T-helper 2 cell (primary cell): ENCODE results near the gene HERC3.

Experiments used
- DNase-seq, 5 experiments: peaks; one replicate each; pipeline versions ENCODE4 v3.0.0 to v3.0.0-alpha.2; 2012 to 2022

Gene HERC3

DNA sequence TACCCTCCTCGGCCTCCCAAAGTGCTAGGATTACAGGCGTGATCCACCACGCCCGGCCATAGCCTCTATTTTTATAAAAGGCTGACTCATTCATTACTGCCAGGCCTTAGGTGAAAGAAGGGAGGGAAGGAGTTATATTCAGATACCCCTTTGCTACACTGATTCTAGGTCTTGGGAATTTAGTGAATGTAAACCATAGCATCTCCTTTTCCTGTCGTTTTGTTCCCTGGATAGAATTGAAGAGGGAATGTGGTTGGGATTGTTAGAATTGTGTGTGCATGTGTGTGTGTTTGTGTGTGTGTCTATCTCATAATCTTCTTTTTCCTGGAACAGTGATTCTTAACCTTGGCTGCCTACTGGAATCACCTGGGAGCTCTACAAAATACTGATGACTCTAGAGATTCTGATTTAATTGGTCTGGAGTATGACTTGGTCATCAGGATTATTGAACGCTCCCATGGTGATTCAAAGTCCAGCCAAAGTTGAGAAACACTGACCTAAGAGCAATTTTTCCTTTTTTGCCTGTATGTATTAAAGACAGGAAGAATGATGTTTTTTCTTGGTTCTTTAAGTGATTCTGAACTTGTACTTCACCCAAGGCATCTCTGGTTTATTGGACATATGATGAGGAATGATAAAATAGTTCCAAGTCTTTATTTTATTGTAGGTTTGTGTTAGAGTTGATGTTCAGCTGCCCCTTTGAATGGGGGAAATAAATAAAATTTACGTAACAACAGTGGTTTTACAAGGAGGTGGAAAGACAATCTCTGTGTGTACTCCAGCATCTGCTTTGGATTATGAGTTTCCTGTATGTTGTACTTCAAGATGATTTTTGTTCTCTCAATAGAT lies 68.4 kb downstream of the HERC3 start:
- DNase-seq = no peak

GRCh38 chr4:88661739-88662138 lies 69.5 kb downstream of the HERC3 start:
- DNase-seq = no peak

DNA sequence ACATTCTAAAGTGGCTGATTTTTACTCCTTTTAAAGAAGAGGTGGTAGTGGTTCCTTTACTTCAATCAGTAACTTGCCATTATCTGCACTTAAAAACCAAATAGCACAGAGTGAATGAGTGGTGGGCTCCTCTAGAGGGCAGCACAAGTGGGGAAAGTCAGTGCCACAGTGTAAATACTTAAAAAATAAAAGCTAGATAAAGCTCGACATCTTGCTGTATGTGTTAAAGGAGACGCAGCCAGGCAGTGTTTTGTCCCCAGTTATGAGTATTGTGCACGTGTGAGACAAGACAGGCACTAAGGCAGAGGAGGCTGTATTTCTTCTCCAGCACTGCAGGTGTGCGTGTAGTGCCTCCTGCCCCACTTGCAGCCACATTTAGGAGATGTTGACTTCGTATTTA lies 80.7 kb downstream of the HERC3 start:
- DNase-seq = peak in 1 of 5 experiments; percentile 42

DNA sequence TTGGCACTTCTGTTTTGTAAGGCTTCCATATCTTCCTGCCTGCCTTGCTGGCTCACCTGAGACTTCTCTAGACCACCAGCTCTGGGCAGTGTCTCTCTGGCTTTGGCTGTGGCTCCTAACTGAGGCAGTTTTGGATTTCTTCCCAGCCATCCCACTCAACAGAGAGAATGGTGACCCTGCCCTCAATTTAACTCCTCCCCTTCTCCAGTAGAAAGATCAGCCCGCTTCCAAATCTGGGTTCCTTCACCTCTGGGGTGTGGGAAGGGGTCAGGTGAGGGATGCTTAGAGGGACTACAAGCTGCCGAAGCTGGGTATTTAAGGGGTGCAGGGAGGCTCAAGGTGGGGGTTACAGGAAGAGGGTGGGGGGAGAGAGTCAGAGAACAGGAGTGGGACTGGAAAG lies 81.6 kb downstream of the HERC3 start:
- no peak for DNase-seq

DNA sequence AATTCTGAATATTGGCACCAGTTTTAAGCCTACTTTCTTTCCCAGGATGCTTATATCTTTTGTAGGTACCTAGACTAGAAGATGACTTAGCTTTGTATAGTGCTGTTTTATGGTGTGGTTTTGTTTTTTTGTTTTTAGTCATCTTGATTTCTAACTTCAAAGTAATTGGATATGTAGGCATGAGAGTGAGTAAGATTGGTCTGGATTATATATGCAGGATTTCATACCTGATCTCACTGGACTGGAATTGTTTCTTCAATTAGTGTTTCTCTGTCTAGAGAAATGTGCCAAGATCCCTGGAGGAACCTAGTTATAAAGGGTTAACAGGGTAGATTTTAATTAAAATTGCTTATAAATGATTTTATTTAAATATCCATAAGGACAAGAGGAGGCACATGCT lies 82.3 kb downstream of the HERC3 start:
- DNase-seq = peak in 1 of 5 experiments; percentile 11

- no peak for DNase-seq
Measured at GRCh38 chr4:88674979-88675378, 82.7 kb downstream of the HERC3 start.

DNA sequence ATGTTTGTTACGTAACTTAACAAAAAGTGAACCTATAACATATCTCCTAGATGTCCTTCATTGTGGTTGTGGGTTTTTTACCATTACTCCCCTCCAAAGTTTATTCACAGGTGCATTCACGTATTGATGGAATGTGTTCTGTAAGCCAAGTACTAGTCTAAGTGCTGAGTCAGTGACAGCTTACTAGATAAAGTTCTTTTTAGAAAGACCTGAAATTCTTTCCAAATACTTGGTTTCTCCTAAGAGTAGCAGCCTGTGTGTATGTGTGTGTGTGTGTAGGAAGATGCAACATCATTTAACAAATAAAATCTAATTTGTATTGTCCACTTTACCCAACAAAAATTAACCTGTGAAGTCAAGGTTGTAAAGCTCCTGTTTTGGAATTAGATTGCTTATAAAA lies 83.3 kb downstream of the HERC3 start:
- DNase-seq = no peak

- DNase-seq = peak in 1 of 5 experiments; percentile 3
Measured at GRCh38 chr4:88681209-88681608, 88.9 kb downstream of the HERC3 start.

DNA sequence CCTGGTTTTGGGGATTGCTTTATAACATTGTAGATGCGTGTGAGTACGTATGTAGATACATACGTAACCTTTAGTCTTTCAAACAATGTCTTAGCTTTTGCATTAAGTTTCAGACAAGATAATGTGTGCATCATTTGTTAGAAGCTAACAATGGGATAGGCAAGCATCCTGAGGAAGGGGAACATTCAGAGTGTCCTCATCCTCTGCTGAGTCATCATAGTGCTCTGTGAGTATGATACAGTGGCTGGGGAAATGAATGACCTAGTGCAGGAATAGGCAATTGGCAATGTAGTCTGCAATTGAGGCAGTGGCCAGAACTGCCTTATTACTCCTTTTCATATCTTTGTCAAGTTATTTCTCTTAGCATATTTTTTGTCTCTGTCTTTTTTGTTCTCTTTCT lies 98.1 kb downstream of the HERC3 start:
- DNase-seq = no peak

DNA sequence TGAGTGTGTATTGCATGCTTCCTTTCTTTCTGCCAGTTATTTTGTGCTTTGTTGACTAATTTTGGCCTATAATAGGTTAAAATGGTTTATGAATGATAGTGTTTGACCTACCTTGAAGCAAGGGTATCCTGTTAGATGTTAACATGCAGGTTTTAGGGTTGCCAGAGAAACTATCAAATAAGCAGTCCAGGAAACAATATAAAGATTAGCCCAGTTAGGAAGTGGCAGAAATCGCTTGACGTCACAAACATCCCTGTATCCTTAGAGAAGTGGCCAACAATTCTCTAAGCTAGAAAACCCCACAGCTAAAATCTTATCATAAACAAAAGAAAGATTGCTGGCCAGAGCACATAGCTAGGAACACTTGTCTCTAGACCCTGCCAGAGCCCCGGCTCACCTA lies 101.5 kb downstream of the HERC3 start:
- no peak for DNase-seq

GRCh38 chr4:88696630-88697029 lies 104.3 kb downstream of the HERC3 start:
- DNase-seq = no peak

GRCh38 chr4:88697141-88697540 lies 104.9 kb downstream of the HERC3 start:
- DNase-seq = peak in 3 of 5 experiments; percentile 10 to 52 (median 29)

- DNase-seq = peak; percentile 44 to 89 (median 71)
Measured at GRCh38 chr4:88697588-88698329, 105.5 kb downstream of the HERC3 start, which contains the start of gene NAP1L5. TSS of gene NAP1L5 (minus strand) at chr4:88697829. CDS start at chr4:88697754, 75 bp downstream.

- DNase-seq = no peak
Measured at GRCh38 chr4:88698519-88698918, 106.2 kb downstream of the HERC3 start.

GRCh38 chr4:88702782-88703181 lies 110.5 kb downstream of the HERC3 start:
- DNase-seq = no peak

- no peak for DNase-seq
Measured at GRCh38 chr4:88705223-88705622, 112.9 kb downstream of the HERC3 start.

DNA sequence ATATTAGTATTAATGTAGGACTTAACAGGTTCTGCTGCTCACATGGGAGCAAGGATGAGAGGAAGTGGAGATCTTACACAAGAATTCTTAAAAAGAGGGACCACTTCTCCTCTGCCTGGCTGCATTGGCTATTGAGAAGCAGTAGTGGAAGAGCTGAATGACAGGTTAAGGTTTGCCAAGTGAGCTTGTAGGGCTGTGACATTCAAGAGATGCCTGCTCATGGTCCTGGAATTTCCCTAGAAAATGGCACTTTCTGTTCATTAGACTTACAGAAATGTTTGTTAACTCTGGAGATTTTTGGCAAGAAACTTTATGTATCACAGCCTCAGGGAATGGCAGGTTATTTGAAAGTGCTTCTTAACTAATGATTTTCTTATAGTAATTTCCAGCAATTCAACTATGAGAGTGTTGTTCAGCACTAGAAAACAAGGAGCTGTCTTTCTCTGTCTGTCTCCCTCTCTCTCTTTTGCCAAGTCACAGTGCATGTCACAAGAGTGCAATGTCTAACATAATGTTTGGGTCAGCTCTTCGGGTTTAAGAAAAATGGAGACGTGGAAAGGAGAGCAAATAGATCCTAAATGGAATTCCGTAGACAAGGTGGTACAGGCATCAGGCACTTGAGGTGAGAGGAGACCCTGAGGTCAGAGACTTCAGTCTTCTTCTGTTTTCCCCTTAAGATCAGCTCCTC lies 113.7 kb downstream of the HERC3 start:
- DNase-seq = no peak

- no peak for DNase-seq
Measured at GRCh38 chr4:88706574-88706973, 114.3 kb downstream of the HERC3 start.

DNA sequence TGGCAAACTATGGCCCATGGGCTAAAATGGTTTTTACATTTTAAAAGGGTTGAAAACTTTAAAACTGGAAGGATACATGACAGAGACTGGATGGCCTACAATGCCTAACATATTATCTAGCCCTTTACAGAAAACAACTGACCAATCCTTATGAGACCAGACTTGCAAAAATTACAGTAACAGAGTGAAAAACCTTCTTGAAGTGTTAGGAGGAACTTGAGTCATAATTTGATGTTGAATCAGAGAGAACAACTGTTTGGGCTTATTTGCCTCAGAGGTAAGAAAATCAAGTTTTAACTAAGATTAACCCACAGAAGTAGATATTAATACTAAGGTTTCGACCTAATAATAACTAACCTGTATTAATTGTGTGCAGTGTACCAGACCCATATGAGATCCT lies 117.7 kb downstream of the HERC3 start:
- no peak for DNase-seq

DNA sequence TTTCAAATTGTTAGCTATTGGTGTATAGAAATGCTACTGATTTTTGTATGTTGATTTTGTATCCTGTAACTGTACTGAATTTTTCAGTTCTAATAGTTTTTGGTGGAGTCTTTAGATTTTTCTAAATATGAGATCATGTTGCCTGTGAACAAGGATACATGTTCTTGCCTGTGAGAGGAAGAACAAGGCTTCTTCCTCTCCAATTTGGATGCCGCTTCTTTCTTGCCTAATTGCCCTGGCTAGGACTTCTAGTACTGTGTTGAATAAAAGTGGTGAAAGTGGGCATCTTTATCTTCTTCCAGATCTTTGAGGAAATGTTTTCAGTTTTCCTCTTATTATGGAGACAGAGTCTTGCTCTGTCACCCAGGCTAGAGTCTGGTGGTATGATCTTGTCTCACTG lies 121.5 kb downstream of the HERC3 start:
- no peak for DNase-seq

GRCh38 chr4:88718098-88718497 lies 125.8 kb downstream of the HERC3 start:
- DNase-seq = no peak

- no peak for DNase-seq
Measured at GRCh38 chr4:88719381-88719780, 127.1 kb downstream of the HERC3 start.
